ES-I3 (cell line): Measurements from ENCODE around the gene KCNIP4.
"Not testable (repeated sequence)": the region's sequence is repeated elsewhere in the genome, so short reads cannot be mapped to it uniquely, and the experiment has no call there.

Source experiments
- H3K36me3 ChIP-seq: 2 replicates; pipeline ENCODE4 v1.6.1; 2013; ENCODE audit warnings: mild to moderate bottlenecking, low read length, control low read depth, moderate library complexity; ENCODE audit not compliant: insufficient read depth
- H3K4me1 ChIP-seq: 2 replicates; pipeline ENCODE4 v1.6.1; 2013; ENCODE audit warnings: mild to moderate bottlenecking, control low read depth, low read length; ENCODE audit not compliant: insufficient read depth
- H3K9ac ChIP-seq: 2 replicates; pipeline ENCODE4 v1.6.1; 2013; ENCODE audit warnings: low read depth, mild to moderate bottlenecking, low read length, moderate library complexity
- H3K9me3 ChIP-seq: 2 replicates; pipeline ENCODE4 v1.6.1; 2013; ENCODE audit warnings: mild to moderate bottlenecking, low read length, moderate library complexity; ENCODE audit not compliant: control insufficient read depth, insufficient read depth

KCNIP4 gene

GRCh38 chr4:21387683-21388082, 560.9 kb downstream of the KCNIP4 start:
- Histone ChIP-seq H3K36me3 (no peaks in the 10 kb centered on the region), H3K4me1 (no peaks in the 10 kb centered on the region), H3K9ac (no peak overlapping the region), H3K9me3 (no peaks in the 10 kb centered on the region)

- Histone ChIP-seq H3K36me3 (no peaks in the 10 kb centered on the region), H3K9me3 (no peaks in the 10 kb centered on the region), H3K4me1 (no peaks in the 10 kb centered on the region), H3K9ac (no peak overlapping the region)
These were observed 562.3 kb downstream of the KCNIP4 start for GRCh38 chr4:21386166-21386780.

DNA sequence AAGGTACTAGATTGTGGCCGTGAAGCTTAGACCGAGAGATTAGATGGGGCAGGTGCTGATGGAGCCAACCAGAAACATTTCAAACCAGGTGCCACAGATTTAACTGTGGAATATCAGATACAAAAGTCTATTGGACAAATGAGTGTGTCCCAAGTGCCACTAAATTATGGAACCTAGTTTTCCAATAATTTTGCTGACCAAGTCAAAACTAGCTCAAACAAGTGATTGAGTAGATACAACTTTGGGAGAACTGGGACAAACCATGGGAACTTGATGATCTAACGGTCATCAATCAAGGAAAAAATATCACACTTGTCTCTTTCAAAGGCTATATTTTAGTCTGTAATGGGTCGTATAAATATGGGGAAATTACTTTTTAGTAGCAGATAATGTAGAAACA, 562.9 kb downstream of the KCNIP4 start:
- Histone ChIP-seq H3K9ac (no peak overlapping the region), H3K36me3 (no peaks in the 10 kb centered on the region), H3K4me1 (no peaks in the 10 kb centered on the region)

DNA sequence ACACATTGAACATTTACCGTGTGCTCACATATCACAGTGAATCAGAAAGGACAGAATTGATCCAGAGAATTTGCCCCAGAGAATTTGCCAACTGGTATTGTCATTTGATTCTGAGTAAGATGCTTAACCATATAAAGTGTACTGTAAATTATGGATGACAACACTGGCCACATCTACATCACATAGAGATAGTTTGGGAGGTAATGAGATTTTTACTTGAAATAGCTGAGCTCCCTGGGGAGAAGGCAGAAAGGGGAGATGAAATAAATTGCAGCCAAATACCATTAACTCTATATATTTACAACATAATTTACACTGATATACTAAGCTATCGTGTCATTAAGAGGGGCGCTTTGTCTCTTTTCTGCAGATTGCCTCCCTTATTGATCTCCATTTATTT, 564.0 kb downstream of the KCNIP4 start:
- H3K9ac ChIP-seq: no peak overlapping the region
- H3K4me1 ChIP-seq: no peaks in the 10 kb centered on the region
- no peaks in the 10 kb centered on the region for H3K36me3 ChIP-seq
- H3K9me3 ChIP-seq: no peaks in the 10 kb centered on the region

More for the DNA sequence above, 562.9 kb downstream of the KCNIP4 start:
- no peaks in the 10 kb centered on the region for H3K9me3 ChIP-seq

GRCh38 chr4:21380861-21381260, 567.7 kb downstream of the KCNIP4 start:
- no peaks in the 10 kb centered on the region for H3K4me1 ChIP-seq
- no peak overlapping the region for H3K9ac ChIP-seq
- no peaks in the 10 kb centered on the region for H3K9me3 ChIP-seq
- no peaks in the 10 kb centered on the region for H3K36me3 ChIP-seq

DNA sequence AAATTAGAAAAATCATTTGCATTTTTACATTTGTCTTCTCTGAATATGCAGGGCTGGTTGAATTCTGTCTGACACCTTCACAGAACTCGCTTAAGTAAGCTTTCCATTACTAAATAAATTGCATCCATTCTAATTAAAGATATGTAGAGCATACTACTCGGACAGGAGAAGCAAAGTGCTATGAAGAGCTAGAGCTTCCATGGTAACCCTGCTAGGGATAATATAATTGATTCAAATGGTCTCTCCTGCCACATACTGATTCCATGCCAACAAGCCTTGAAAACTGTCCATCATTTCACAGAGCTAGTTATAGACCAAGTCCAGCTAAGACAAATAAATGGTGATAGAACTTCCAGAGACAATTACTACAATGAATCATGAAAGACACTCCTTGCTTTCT, 571.5 kb downstream of the KCNIP4 start:
- Histone ChIP-seq H3K9me3 (no peaks in the 10 kb centered on the region), H3K4me1 (no peaks in the 10 kb centered on the region), H3K9ac (no peak overlapping the region), H3K36me3 (no peaks in the 10 kb centered on the region)

GRCh38 chr4:21376176-21376575, 572.4 kb downstream of the KCNIP4 start:
- no peaks in the 10 kb centered on the region for H3K36me3 ChIP-seq
- H3K4me1 ChIP-seq: no peaks in the 10 kb centered on the region
- no peaks in the 10 kb centered on the region for H3K9me3 ChIP-seq
- H3K9ac ChIP-seq: no peak overlapping the region

DNA sequence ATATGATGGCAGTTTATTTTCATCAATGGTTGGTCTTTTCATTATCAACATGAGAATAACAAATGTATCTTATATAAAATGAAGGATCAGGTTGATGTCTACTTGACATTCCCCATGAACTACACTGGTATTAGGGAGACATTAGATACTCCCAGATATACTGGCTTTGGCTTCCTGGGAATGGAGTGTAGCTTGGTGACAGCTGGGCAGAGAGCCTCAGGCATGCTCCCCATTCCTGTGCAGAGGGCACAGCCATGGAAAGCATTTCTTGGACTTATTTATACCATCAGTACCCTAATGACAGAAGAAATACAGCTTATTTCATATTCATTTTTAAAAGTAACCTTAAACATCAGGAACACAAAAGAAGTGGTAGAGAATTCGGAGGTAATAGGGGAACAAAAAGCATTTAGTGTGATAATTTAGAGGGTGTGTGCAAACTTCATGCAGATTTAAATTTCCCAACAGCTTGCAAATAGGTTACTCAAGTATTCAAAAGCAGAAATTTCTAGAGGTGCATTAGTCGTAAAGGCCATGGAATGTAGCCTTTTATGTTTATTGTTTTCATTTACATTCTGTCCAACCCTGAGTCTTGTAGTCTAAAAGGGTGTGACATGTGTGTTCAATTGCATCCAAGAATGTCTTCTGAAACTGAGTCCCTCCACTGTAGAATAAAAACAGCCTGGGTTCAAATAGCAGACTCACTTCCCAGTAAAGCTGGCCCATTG, 573.8 kb downstream of the KCNIP4 start:
- Histone ChIP-seq H3K9ac (no peak overlapping the region), H3K9me3 (no peaks in the 10 kb centered on the region), H3K4me1 (no peaks in the 10 kb centered on the region), H3K36me3 (no peaks in the 10 kb centered on the region)

- Histone ChIP-seq H3K4me1 (peaks cover 13% of the 10 kb centered on the region), H3K36me3 (no peaks in the 10 kb centered on the region), H3K9me3 (no peaks in the 10 kb centered on the region), H3K9ac (no peak overlapping the region)
These were observed 581.0 kb downstream of the KCNIP4 start for GRCh38 chr4:21367567-21367966.

GRCh38 chr4:21366840-21367239, 581.7 kb downstream of the KCNIP4 start:
- H3K4me1 ChIP-seq: peaks cover 13% of the 10 kb centered on the region
- H3K9me3 ChIP-seq: no peaks in the 10 kb centered on the region
- H3K36me3 ChIP-seq: no peaks in the 10 kb centered on the region
- no peak overlapping the region for H3K9ac ChIP-seq

DNA sequence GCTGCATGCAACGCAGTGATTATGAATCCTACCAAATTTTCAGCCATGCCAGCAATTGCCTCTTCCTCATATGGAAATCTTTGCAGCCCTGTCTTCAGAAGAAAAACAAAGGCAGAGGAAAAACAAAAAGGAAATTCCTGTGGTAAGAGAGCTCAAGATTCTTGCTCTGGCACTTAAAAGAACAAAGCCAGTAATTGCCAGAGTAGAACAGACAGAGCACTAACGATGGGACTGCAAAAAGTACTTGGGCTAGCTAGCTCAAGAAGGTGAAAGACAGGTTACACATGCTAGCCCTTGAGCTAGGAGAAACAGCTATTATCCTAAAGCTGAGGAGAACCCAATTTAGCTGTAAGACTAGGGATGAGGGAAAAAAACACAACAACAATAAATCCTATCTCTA, 582.3 kb downstream of the KCNIP4 start:
- H3K9ac ChIP-seq: no peak overlapping the region
- H3K9me3 ChIP-seq: no peaks in the 10 kb centered on the region
- H3K4me1 ChIP-seq: peaks cover 16% of the 10 kb centered on the region

DNA sequence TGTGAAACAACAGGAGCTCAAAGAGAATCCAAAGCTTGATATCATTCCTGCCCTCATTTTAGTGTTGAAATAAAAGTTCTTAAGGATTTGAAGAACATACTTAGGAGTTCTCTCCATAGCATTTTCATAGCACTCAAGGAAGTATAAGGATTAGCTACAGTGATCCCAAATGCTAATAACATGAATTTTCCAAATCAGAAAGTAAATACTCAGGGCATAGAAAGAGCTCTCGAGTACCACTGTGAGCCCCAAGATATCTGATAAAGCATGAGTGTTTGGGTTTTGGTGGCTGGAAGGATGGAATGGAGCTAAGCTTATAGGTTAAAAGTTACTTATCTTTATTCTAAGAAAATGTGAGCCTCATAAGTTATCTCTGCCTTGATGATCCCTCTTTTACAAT, 584.9 kb downstream of the KCNIP4 start:
- Histone ChIP-seq H3K4me1 (peaks cover 21% of the 10 kb centered on the region), H3K9me3 (no peaks in the 10 kb centered on the region), H3K9ac (no peak overlapping the region), H3K36me3 (no peaks in the 10 kb centered on the region)

More for the DNA sequence above, 582.3 kb downstream of the KCNIP4 start:
- no peaks in the 10 kb centered on the region for H3K36me3 ChIP-seq

DNA sequence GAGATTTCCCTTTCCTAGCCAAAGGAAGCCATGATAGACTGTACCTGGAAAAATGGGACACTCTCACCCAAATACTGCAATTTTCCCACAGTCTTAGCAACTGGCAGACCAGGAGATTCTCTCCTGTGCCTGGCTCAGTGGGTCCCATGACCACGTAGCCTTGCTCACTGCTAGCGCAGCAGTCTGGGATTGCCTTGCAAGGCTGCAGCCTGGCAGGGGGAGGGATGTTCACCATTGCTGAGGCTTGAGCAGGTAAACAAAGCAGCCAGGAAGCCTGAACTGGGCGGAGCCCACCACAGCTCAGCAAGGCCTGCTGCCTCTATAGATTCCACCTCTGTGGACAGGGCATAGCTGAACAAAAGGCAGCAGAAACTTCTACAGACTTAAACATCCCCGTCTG, 596.2 kb downstream of the KCNIP4 start:
- not testable (repeated sequence) for H3K36me3 ChIP-seq, H3K4me1 ChIP-seq, H3K9ac ChIP-seq, H3K9me3 ChIP-seq

DNA sequence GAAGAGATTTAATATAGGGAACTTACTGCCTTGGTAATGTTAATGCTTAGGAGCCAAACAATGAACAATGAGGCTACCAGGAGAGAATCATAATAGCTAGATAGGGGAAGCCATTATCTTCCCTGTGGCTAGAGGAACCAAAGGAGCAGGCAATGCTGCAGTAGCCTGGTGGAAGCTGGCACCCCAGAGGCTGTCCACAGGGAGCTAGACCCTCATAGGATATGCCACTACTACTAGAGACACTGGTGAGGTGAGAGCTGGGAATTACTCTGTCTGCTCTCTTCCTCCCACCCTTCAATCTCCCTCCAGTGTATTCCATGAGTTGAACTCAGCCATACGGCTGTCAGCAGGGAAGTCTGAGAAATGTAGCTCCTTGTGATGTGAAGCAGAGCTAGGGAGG, 601.4 kb downstream of the KCNIP4 start:
- Histone ChIP-seq H3K4me1 (no peaks in the 10 kb centered on the region), H3K36me3 (no peaks in the 10 kb centered on the region), H3K9ac (no peak overlapping the region), H3K9me3 (peaks cover 5% of the 10 kb centered on the region; the same call in 1 of the 2 replicates)

DNA sequence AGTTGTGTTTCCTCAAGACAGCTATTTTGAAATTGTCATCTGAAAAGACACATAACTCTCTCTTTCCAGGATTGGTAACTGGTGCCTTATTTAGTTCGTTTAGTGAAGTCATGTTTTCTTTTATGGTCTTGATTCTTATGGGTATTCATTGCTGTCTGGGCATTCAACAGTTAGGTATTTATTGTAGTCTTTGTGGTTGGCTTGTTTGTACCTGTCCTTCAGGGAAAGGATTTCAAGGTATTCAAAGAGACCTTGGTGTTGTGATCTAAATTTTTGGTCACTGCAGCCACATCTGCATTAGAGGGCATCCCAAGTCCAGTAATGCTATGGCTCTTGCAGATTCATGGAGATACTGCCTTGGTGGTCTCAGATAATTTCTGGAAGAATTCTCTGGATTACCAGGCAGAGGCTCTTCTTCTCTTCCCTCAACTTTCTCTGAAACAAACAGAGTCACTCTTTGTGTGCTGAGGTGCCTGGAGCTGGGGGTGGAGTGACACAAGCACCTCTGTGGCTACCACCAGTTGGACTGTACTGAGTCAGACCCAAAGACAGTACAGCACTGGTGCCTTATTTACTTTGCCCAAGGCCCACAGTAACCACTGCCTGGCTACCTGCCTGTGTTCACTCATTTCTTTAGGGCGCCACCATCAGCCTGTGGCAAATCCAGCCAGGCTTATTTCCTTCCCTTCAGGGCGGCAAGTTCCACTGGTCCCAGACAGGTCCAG, 620.4 kb downstream of the KCNIP4 start:
- Histone ChIP-seq H3K36me3 (no peaks in the 10 kb centered on the region), H3K9me3 (no peaks in the 10 kb centered on the region), H3K9ac (no peak overlapping the region), H3K4me1 (no peaks in the 10 kb centered on the region)
